ELR (cell line): ENCODE measurements around the gene RBKS.

Experiments
- DNase-seq: peaks from one replicate; pipeline ENCODE4 v3.0.0-alpha.2; 2015; ENCODE audit warnings: low read depth

The RBKS gene

DNA sequence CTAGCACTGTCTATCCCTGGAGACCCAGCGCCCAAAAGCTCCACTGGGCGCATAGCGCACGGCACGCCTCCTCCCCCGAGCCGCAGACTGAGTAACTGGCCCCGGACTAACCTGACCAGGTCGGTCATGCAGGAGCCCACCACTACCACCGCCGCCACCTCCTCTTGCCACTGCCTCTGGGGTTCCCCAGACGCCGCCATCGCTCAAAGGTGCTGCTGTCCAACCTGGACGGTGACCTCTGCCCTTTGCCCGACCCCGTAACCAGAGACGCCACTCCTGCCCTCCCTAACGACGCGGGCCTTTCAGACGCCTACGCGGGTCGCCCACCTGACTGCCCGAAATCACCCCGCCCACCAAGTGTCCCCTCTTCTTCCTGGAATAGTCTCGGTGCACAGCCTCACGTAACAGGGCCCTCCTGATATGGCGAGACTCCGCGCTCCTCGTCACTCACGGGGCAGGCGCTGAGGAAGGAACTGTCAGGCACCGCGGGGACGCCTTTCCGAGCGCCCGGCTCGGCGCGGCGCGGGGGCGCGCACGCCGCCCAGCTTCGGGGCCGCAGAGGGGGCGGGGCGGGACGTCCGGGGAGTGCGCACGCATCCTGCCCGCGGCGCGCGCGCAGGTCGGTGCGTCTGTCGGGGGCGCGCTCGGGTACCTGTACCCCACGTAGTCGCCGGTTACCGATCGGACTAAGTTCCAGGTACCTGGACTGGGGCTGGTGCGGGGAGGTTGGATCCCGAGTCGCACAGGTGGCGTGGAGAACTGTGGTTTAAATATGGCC is at the start of gene RBKS, which contains the start of gene BABAM2:
Gene RBKS, minus strand, starts transcription at position 242 of the 778 bp plus-strand sequence. Its CDS starts 42 bp downstream, at position 200.
Gene BABAM2, plus strand, starts transcription at position 584 of the 778 bp plus-strand sequence. CDS start 3,828 bp downstream, outside the sequence.
- DNase-seq, result peak; percentile 85

DNA sequence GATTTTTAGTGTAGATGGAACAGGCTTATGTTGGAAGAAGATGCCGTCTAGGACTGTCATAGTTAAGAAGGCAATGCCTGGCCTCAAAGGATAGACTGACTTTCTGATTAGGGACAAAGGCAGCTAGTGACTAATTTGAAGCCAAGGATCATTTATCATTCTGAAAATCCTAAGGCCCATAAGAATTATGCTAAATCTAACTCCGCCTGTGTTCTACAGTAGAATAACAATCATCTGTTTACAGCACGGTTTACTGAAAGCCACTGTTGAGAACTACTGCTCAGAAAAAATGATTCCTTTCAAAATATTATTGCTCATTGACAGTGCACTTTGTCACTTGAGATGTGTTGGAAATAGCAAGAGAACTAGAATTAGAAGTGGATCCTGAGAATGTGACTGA is 44.8 kb upstream of the RBKS start:
- DNase-seq, result no peak

DNA sequence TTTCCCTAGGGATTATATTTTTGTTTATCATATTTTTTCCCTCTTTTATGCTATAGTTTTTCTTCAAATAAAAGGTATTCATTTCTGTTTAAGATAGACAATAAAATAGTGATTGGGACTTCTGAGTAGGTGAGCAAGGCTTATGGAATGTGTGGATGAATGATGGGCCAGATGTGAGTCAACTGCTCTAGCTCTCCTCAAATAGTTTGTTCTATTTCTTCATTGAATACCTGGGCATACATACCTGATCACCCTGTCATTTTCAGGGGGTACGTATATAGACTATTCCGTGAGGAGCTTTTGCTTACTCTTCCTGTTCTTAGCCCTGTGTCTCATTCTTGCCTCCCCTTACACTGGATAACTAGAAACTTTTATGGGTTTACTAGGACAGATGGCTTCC is 42.2 kb upstream of the RBKS start:
- peak; percentile 73 for DNase-seq

DNA sequence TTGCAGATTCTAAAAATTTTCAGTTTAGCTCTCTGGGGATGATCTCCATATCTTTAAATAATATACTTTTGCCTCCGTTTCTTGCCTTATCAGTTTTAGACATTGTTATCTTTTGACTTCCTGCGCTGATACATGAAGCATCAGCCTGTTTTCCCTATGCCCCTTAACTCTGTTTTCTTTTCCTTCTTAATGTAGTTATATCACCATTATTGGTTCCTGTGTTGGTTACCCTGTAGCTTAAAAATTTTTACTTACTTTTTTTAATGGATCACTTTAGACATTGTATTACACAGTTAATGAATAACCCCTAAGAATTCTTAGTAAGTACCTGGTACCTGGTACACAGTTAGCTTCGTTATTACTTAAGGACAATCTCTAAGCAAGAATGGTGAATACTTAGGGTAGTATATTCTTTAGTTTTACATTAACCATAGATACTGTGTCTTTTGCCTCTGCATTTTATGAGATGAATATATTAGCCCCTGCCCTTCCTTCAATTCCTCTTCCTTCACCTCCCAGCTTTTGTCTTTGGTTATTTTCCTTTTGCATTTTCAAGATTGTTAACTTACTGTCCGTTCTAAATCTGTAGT is 41.3 kb upstream of the RBKS start:
- no peak for DNase-seq

DNA sequence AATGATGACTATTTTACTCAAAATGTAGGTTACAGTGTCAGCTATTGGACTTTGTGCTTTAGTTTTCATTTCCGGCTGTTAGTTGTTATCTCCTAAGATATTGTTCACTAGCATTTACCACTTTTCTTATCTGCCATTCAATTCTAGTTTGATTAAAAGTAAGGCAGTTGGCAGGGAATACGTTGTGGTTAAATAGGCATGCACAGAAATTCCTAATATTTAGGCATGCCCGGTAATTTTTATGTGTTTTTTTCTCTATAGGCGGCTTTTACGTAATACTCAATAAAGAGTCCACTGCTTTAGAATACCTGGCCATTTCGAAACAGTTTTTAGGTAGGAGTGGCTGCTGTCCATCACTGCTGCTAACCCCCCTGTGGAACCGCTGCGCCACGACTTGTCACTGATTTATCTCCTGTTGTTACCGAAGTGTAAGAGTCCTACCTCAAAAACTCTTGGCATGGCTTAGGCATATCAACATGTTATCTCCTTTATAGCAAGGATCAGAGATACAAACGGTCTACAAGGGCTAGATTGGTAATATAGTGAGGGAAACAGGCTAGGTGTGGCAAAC is 39.8 kb upstream of the RBKS start:
- no peak for DNase-seq

DNA sequence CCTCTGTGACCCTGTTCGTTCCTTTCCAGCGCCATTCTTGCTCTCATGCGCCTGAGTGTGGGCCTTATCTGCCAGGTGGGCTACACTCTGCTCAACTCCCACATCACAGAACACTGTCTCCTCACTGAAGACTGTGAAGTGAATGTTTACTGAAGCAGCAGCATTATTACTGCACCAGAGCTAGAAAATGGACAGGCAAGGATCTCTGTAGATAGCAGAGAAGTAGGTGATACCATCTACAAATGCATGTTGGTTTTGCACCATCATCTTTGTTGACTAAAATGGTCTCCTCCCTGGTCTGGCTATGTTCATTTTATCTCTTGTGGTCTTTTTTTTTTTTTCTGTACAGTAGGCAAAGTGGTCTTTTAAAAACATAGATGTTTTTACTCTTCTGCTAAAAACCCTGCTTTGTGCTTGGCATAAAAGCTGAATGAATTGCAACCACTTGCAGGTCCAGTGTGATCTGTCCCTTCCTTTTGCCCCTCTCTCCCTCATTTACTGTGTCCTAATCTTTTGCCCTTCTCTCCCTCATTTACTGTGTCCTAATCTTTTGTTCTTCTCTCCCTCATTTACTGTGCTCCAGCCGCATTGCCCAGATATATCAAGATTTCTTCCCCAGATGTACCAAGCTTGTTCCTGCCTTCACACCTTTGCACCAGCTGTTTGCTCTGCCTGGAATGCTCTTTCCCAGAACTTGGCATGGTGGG is 35.7 kb upstream of the RBKS start:
- DNase-seq, result no peak

DNA sequence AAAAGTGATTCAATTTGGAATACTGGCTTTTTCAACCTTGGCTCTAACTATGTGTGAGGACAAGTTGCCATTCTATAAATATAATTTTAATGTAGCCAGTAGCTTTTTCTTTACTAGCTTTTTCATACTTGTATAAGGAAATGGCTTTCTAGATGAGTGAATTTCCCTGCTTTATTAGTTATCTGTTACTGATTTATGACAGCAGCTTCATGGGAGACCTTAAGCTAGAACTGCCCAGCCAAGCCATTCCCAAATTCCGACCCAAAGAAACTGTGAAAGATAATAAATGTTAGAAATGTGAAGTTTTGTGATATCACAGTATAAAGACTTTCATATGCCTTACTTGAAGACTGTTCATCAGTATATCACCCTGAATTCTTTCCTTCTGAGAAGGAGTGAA is 32.7 kb upstream of the RBKS start:
- DNase-seq, result no peak

DNA sequence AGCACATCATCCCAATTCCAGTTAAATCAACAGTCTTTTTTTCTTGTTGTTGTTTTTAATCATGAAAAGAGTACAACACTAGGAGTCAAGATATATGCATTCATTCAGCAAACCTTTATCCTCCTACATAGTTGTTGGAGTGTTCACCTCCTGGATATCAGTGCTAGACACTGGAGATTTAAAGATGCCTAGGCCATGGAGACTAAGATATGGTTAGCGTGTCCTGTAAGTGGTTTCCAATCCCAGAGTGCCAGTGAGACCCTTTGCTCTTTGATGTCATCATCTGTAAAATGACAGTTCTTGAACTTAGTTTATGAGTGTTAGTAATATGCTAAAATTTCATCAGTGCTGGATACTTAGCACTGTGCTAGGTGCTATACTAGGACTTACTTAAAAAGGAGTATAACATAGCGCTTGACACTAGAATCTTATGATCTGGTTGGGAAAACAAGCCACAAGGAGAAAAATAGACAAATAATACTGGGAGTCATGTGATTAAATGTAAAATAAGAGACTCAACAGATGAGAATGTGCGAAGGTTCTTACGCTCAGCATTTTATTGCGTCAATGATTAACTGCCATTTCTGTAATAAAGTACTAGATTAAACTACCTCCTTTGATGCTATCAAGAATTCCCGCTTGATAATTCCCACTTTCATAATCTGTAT is 31.8 kb upstream of the RBKS start:
- DNase-seq, result no peak

DNA sequence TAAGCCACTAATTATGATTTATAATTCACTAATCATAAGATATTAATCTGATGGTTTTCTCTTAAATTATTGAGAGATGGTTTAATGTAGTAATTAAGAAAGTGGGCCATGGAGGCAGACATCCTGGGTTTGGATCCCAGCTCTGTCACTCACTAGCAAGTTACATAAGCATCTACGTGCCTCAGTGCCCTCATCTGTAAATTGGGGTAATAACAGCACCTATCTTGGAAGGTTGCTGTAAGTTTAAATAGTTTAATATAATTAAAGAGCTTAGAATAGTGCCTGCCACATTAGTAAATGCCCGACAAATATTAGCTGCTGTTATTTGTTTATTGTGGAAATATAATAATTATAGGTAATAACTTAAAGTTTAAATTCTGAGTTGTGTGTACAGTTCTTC is 31.2 kb upstream of the RBKS start:
- no peak for DNase-seq

DNA sequence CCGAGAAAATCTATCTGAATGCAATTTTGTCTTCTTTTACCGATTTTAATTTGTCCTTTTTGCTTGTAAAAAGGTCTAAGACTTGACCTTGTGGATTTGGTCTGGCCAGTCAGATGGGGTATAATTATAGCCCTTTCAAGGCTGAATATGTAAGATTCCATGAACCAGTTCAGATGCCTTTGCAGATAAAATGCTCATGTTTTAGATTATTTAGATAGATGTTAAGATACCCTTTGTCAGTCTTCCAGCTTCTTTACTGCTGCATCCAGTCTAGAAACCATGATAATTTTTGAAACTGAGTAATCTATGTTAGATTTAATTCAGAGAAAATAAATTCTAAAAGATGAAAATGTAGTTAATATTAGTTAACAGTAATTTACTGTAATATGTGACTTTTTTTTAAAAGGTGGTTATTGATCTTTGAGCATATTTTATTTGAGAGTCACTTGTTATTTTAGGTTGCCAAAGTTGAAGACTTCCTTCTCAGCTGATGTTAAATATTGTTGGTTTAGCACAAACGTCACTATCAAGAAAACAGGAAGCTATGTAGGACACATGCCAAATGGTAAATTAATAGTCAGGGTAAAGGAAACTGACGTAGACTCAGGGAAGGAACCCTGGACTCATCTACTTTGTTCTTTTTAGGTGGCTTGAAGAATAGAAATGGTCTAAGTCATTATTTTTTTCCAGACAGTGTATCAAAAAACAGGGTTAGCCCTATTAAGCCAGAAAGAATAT is 30.1 kb upstream of the RBKS start:
- peak; percentile 54 for DNase-seq

DNA sequence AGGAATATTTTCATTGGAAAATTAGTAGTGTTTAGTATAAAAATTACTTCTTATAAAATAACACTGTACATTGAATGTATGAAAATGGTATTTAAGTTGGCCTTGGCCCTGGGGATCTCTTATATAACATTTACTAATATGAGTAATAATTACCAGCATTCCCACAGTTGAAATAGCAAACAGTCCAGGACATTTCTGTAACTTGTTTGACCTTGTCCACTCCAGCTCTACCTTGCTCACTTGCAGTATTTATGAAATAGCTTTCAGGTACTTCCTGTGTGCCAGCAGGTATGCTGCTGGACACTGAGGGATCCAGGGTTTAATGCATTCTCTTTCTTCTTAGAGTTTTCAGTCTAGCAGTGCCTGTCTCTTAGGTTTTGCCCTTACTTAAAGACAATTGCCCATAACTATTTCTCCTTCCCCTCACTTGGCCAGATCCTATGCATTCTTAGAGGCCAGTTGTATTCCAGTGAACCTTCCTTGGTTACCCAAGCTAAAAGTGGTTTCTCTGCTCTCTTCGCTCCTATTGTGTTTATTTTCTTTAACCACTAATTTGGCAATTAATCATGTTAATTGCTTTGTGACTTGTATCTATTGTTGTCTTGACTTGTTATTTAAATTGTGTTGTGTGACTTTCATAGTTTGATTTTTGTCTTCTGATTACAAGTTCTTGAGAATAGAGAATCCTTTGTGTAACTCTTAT is 26.3 kb upstream of the RBKS start:
- no peak for DNase-seq

DNA sequence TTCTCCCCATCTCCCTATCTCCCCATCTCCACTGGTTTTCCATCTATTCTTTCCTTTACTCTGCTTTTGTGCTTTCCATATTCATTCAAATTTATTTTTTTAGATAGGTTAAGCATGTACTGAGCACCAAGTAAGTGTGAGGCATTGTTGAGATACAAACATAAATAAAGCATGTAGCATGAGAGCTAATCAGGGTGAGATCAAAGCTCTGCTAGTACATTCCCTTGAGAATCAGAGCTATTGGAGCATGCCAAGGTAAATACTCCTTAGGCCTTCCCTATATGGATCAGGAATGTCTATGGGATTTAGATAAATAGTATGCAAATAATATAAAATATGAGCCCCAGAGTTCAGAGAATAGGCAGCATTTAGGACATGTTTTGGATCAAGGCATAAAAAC is 25.7 kb upstream of the RBKS start:
- no peak for DNase-seq

DNA sequence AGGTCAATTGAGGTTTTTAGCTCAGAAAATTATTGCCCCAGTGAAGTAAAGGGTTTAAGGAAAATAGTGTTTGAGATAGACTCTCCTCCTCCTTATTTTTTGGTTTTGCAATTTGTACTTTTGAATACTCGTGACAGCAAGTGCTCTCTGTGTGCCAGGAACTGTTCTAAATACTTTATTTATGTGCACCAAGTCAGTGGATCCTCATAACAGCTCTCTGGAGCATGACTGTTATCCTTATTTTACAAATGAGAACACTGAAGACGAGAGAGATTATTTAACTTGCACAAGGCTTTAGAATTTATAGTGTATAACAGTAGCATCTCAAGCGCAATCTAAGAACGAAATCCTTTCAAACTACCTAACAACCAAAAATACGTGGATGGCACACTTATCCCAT is 25.0 kb upstream of the RBKS start:
- DNase-seq, result no peak

DNA sequence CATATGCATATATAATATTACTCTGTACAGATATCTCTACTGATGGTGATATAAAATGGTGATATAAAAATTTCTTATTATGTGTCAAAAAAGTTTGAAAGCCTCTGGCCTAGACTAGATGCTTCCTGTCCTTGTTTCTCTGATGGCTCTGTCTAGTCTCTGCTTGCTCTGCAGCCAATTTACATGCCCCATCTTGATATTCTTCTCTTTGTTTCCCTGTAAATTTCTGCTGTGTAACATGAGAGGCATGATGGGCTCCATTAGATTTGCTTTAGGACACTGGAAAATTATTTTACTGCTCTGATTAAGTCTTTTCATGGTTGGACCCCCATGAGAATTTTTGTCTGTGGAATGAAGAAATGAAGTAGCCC is 24.6 kb upstream of the RBKS start:
- DNase-seq, result no peak

DNA sequence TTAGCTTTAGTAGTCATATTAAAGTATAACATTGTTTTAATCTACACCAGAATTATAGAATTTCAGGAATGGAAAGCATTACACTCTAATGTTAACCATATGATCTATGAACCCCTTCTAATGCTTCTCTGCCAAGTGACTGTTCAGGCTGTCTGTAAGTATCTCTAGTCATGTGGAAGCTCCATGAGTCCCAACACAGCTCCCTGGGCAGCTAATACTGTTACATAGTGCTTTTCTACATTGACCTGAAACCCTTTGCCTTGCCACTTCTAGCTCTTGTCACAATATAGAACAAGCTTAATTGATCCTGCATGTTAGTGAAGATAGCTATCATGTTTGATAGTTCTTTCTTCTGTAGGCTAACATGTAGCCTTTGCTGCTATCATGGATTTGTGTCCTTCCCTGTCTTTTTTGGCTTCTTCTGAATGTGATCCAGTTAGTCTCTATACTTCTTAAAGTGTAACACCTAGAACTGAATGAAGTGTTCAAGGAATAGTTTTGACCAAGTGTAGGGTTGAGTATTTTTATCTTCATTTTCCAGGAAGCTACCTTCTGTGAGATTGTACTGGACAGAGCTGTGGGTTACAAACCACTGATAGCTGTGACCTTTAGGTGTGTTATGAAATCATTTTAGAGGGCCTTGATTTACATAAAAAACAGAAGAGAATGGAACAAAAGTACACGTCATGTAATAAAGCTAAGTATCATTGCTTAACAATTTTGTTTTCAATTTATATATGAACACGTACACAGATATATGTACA is 24.0 kb upstream of the RBKS start:
- no peak for DNase-seq

DNA sequence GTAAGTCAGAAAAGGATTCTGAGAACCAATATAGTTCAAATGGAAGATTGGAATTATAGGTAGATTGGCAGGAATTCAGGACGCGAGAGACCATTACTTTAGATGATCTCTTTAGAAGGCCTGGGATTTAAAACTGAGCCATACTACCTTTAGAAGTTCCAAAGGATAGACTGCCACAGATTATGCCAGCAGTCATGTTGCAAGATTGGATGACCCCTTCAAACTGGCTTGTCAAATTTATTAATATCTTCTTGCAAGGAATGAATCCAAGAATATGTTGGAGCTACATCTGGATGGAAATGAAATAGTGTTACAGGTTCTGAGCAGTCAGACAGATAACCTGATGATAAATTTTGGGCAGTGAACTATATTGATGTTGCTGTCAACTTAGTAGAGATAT is 22.3 kb upstream of the RBKS start:
- no peak for DNase-seq

DNA sequence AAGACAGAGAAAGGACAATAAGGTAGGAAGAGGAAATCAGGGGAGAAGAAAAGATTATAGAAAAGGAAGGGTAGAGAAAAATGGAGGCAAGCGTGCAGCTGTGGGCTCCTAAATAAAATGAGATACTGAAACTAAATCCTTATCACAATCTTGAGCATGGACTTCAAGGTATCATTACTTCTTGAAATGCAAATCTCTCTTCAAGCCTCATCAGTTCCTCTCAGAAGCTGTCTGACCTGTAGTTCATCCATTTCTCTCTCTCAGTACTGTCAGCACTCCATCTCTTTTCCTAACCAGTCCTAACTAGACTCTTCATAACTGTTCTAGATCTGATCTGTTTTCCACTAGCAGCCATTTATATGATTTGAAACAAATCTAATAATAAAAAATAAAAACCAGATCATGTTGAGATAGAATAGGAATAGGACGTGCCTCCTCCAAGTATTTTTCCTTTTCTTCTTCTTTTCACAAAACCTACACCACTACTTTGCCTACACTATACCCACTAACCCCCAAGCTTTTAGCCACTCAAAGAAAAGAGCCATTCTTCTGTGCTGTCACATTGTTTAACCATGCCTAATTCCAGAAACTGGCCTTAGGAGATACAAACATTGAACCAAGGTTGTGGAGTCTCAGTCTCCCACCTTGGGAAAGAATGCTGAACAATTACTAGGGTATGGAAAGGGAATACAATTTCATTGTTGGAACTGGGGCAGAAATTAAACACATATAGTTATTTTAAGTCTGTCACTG is 21.4 kb upstream of the RBKS start:
- DNase-seq, result no peak

DNA sequence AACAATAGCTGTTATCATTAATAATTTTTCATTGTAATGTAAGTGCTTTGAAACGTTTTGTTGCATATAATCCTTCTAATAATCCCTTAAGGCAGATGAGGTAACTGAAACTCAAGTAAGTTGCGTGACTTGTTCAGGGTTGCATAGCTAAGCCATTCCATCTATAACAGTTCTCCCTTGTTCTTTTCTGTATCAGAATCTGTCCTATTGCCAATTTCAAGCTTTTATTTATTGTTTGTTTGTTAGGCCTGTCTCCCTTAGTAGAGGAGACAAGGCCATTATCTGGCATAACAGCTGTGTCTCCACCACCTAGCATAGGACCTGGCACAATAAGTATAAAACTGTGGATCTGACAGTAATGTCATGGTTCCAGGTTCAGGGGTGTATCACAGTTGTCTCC is 19.7 kb upstream of the RBKS start:
- DNase-seq, result no peak

DNA sequence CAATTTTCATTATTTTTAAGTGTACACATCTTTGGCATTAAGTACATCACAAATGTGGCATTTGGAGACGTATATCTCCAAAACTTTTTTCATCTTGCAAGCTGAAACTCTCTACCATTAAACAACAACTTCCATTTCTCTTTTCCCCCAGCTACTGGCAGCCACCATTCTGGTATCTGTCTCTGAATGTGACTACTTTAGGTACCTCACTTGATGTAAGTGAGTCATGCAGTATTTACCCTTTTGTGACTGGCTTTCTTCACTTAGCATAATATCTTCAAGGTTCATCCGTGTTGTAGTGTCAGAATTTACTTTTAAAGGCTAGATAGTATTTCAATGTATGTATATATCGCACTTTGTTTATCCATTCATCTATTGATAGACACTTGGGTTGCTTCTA is 17.4 kb upstream of the RBKS start:
- DNase-seq, result no peak

DNA sequence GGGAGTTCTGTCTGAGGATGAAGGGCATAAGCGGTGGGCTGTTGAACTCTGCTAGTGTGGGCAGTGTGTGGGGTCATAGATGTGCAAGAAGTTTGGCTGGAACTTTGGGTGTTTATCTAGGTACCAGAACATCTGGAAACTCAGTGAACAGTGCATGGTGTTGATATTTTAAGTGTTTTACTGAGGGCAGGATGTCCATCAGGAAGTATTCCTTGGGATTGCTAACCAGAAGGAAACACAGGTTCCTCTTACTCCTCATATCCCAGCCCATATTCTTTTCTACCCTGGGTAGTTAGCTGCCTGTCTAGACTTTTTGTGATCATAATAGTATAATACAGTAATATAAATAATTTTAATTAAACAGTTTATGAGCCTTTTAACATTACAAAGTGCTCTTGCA is 15.9 kb upstream of the RBKS start:
- DNase-seq, result no peak
